T-helper 2 cell treated with Interferon-gamma antibody and Interleukin-4, amounts not matched to agents 5 μg/mL and 100 μg/mL, for 36 hours (primary cell): ENCODE results near the gene RIC3.
"Not testable (repeated sequence)": the region's sequence is repeated elsewhere in the genome, so short reads cannot be mapped to it uniquely, and the experiment has no call there.

ENCODE experiments used
- DNase-seq: peaks from one replicate; pipeline ENCODE4 v3.0.0; 2021; ENCODE audit warnings: low spot score
- H3K27ac Mint-ChIP-seq: one replicate; pipeline ENCODE4 v1.8.0; 2021; ENCODE audit warnings: mild to moderate bottlenecking, mixed read lengths
- H3K27me3 Mint-ChIP-seq: one replicate; pipeline ENCODE4 v1.8.0; 2021; ENCODE audit warnings: low read depth, mixed read lengths
- H3K36me3 Mint-ChIP-seq: one replicate; pipeline ENCODE4 v1.8.0; 2021; ENCODE audit warnings: low read depth, mixed read lengths
- H3K4me1 Mint-ChIP-seq: one replicate; pipeline ENCODE4 v1.8.0; 2021; ENCODE audit warnings: low read depth, mixed read lengths
- H3K4me3 Mint-ChIP-seq: one replicate; pipeline ENCODE4 v1.8.0; 2022; ENCODE audit warnings: mild to moderate bottlenecking, moderate library complexity, mixed read lengths
- H3K9me3 Mint-ChIP-seq: one replicate; pipeline ENCODE4 v1.8.0; 2021; ENCODE audit warnings: mixed read lengths

Gene RIC3

DNA sequence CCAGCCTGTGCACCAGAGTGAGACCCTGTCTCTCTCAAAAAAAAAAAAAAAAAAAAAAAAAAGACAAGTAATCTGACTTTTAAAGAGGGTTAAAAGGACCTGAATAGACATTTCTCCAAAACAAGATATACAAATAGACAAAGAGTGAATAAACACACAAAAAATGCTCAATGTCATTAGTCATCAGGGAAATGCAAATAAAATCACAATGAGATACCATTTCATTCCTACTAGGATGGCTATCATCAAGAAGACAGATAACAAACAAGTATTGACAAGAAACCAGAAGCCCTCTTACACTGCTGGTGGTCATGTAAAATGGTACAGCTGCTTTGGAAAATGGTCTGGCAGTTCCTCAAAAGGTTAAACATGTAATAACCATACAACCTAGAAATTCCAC is 4.1 kb downstream of the RIC3 start:
- Mint-ChIP-seq H3K27ac (no peak overlapping the region), H3K27me3 (peaks cover 33% of the 10 kb centered on the region), H3K4me1 (peaks cover 4% of the 10 kb centered on the region), H3K4me3 (no peak overlapping the region), H3K36me3 (no peaks in the 10 kb centered on the region), H3K9me3 (no peaks in the 10 kb centered on the region)
- DNase-seq: no peak

DNA sequence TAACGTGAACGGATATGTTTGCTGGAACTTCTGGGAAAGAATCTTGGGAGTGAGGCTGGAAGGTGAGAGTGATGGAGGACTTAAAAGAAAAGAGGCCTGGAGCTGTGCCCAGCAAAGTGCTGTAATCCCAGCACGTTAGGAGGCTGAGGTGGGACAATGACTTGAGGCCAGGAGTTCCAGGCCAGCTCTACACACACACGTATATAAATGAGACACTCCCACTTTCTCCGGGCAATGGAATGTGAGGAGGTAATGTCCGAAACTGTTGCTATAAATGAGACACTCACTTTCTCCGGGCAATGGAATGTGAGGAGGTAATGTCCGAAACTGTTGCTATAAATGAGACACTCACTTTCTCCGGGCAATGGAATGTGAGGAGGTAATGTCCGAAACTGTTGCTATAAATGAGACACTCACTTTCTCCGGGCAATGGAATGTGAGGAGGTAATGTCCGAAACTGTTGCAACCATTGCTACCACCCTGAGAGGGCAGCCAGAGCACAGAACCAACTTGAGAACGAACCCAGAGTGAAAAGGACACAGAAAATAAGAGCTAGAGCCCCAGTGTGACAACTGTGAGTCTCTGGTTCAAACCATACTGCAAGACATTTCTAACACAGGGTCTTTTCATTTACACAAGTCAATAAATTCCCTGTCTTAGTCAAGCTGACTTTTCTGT is 7.1 kb downstream of the RIC3 start:
- H3K36me3 Mint-ChIP-seq, H3K4me3 Mint-ChIP-seq, H3K27ac Mint-ChIP-seq, DNase-seq, H3K9me3 Mint-ChIP-seq, H3K4me1 Mint-ChIP-seq, H3K27me3 Mint-ChIP-seq: not testable (repeated sequence)

GRCh38 chr11:8156877-8157276 is 11.9 kb downstream of the RIC3 start:
- H3K36me3 Mint-ChIP-seq: no peaks in the 10 kb centered on the region
- H3K4me1 Mint-ChIP-seq: peaks cover 2% of the 10 kb centered on the region
- H3K27ac Mint-ChIP-seq: no peak overlapping the region
- H3K27me3 Mint-ChIP-seq: no peaks in the 10 kb centered on the region
- no peak for DNase-seq
- no peak overlapping the region for H3K4me3 Mint-ChIP-seq
- no peaks in the 10 kb centered on the region for H3K9me3 Mint-ChIP-seq

DNA sequence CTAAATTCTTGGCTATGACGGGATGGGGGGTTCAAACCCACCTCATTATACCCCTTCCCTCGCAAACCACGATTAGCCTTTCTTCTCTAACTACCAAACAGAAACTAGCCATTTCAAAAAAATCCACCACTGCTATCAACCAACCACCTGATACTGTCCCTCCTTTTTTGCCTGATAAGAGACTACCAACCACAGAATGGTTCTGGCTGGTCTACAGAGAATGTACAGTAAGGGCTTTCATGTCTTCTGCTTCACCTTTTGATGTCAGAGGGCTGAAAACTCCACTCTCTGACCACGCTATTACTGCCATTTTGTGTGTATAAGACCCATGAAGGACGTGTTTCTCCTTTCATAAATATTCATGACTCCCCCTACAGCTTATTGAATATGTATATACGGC is 19.1 kb downstream of the RIC3 start:
- no peaks in the 10 kb centered on the region for H3K4me1 Mint-ChIP-seq
- H3K27me3 Mint-ChIP-seq: no peaks in the 10 kb centered on the region
- H3K4me3 Mint-ChIP-seq: no peak overlapping the region
- H3K9me3 Mint-ChIP-seq: no peaks in the 10 kb centered on the region
- no peaks in the 10 kb centered on the region for H3K36me3 Mint-ChIP-seq
- DNase-seq: no peak
- no peak overlapping the region for H3K27ac Mint-ChIP-seq

GRCh38 chr11:8138526-8138925 is 30.3 kb downstream of the RIC3 start:
- Mint-ChIP-seq H3K27me3 (no peaks in the 10 kb centered on the region), H3K36me3 (no peaks in the 10 kb centered on the region), H3K4me1 (no peaks in the 10 kb centered on the region), H3K27ac (no peak overlapping the region), H3K9me3 (no peaks in the 10 kb centered on the region), H3K4me3 (no peak overlapping the region)
- no peak for DNase-seq

GRCh38 chr11:8127447-8127846 is 41.4 kb downstream of the RIC3 start:
- Mint-ChIP-seq H3K9me3 (no peaks in the 10 kb centered on the region), H3K36me3 (no peaks in the 10 kb centered on the region), H3K27me3 (no peaks in the 10 kb centered on the region)

DNA sequence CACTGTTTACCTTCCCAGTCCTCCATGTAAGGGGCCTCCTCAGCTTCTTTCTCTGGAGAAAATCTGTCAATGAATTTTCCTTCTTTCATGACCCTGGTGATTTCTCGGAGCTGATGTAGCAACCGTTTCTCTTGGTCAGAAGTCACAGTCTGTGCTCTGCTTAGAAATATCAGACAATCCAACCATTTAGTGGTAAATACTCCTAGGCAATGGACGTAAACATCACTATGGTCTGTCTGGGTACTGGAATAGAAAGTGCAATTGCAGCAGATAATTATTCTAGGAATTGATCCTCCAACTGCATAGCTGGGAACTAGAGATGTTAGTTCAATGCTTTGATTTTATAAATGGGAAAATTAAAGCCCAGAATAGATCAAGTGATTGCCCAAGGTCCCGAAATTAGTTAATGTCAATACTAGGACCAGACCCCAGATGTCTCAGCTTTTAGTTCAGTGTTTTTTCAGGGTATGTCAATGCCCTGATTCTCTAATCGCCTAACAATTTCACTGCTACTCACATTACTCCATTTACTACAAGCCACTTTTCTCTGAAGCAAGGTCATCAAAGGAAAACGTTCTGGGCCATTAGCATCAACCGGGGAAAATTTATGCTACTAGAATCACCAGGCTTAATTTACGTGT is 42.1 kb downstream of the RIC3 start:
- H3K9me3 Mint-ChIP-seq: no peaks in the 10 kb centered on the region
- H3K27ac Mint-ChIP-seq: no peak overlapping the region
- H3K36me3 Mint-ChIP-seq: no peaks in the 10 kb centered on the region
- H3K4me3 Mint-ChIP-seq: no peak overlapping the region
- no peak for DNase-seq
- no peaks in the 10 kb centered on the region for H3K27me3 Mint-ChIP-seq
- no peaks in the 10 kb centered on the region for H3K4me1 Mint-ChIP-seq

More at GRCh38 chr11:8127447-8127846, 41.4 kb downstream of the RIC3 start:
- no peak for DNase-seq
- Mint-ChIP-seq H3K4me1 (no peaks in the 10 kb centered on the region), H3K4me3 (no peak overlapping the region), H3K27ac (no peak overlapping the region)

DNA sequence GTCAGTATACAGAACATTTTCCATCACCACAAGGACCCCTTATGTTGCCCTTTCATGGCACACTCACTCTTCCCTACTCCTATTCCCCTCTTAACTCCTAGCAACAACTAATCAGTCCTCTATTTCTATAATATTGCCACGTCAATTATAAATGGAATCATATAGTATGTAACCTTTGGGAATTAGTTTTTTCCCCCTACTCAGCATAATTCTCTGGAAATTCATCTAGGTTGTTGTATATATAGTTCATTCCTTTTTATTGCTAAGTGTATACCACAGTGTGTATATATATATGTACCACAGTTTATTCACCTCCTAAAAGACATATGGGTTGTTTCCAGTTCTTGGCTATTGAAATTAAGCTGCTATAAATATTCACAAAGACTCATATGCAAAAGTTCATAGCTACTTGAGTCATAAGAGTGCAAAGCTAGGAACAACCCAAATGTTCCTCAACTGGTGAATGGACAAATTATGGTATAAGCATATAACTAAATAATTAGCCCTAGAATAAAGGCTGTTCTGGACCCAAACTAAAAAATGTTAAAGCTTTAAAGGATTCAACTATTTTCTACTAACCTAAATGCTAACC is 46.6 kb downstream of the RIC3 start:
- H3K4me3 Mint-ChIP-seq: no peak overlapping the region
- H3K27me3 Mint-ChIP-seq: no peaks in the 10 kb centered on the region
- no peaks in the 10 kb centered on the region for H3K9me3 Mint-ChIP-seq
- H3K27ac Mint-ChIP-seq: no peak overlapping the region
- no peak for DNase-seq
- H3K36me3 Mint-ChIP-seq: peaks cover under 1% of the 10 kb centered on the region
- no peaks in the 10 kb centered on the region for H3K4me1 Mint-ChIP-seq

- Mint-ChIP-seq H3K36me3 (no peaks in the 10 kb centered on the region), H3K27ac (no peak overlapping the region), H3K27me3 (no peaks in the 10 kb centered on the region), H3K4me3 (no peak overlapping the region), H3K9me3 (peaks cover 14% of the 10 kb centered on the region), H3K4me1 (no peaks in the 10 kb centered on the region)
- no peak for DNase-seq
Observed at GRCh38 chr11:8111636-8112035, 57.2 kb downstream of the RIC3 start.

DNA sequence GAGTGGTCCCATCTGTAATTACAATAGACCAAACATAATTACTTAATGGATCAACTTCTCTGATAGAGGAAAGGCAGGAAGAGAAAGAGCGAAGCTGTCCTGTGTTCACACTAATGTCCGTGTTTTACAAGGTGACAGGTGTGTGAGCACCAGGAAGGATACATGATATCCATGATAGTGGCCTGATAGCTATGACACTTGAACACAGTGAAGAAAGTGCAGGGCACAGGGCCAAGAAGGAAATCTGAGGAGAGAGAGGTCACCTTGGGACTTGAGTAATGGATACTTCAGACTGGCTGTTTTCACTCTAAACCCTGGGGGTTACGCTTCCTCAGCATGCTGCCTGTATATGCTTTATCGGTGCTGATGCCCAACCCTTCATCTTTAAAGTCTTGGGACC is 58.4 kb downstream of the RIC3 start:
- no peak overlapping the region for H3K27ac Mint-ChIP-seq
- H3K4me1 Mint-ChIP-seq: no peaks in the 10 kb centered on the region
- no peak overlapping the region for H3K4me3 Mint-ChIP-seq
- H3K36me3 Mint-ChIP-seq: no peaks in the 10 kb centered on the region
- DNase-seq: no peak
- no peaks in the 10 kb centered on the region for H3K27me3 Mint-ChIP-seq
- H3K9me3 Mint-ChIP-seq: peaks cover 14% of the 10 kb centered on the region

- DNase-seq: no peak
- Mint-ChIP-seq H3K27ac (no peak overlapping the region), H3K4me1 (no peaks in the 10 kb centered on the region), H3K9me3 (peaks cover 9% of the 10 kb centered on the region), H3K27me3 (no peaks in the 10 kb centered on the region), H3K36me3 (no peaks in the 10 kb centered on the region), H3K4me3 (no peak overlapping the region)
Observed at GRCh38 chr11:8109675-8110074, 59.1 kb downstream of the RIC3 start.

DNA sequence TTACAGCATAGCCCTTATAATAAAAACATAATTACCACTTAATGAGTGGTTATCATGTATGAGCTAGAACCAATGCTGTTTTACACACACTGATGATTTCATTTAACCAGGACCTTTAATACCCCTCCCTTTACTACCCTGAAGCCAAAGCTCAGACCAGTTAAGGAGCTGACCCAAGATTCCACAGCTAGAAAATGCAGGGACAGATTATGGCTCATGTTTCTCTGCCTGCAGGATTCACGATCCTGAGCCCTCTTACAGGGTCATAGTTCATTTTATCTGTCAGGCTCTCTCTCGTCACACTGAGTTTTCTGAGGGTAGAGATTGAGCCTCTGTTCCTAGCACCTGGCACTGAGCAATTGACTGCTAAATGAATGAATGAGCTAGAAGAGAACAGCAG is 60.4 kb downstream of the RIC3 start:
- H3K4me1 Mint-ChIP-seq: no peaks in the 10 kb centered on the region
- H3K36me3 Mint-ChIP-seq: no peaks in the 10 kb centered on the region
- no peak overlapping the region for H3K27ac Mint-ChIP-seq

GRCh38 chr11:8107642-8108041 is 61.2 kb downstream of the RIC3 start:
- Mint-ChIP-seq H3K36me3 (no peaks in the 10 kb centered on the region), H3K9me3 (no peaks in the 10 kb centered on the region), H3K27me3 (no peaks in the 10 kb centered on the region), H3K4me3 (no peak overlapping the region), H3K4me1 (no peaks in the 10 kb centered on the region), H3K27ac (no peak overlapping the region)
- no peak for DNase-seq

More for the DNA sequence above, 60.4 kb downstream of the RIC3 start:
- H3K9me3 Mint-ChIP-seq: no peaks in the 10 kb centered on the region
- no peak overlapping the region for H3K4me3 Mint-ChIP-seq
- no peak for DNase-seq
- H3K27me3 Mint-ChIP-seq: no peaks in the 10 kb centered on the region

GRCh38 chr11:8106679-8107078 is 62.1 kb downstream of the RIC3 start:
- no peak overlapping the region for H3K4me3 Mint-ChIP-seq
- H3K36me3 Mint-ChIP-seq: no peaks in the 10 kb centered on the region
- H3K4me1 Mint-ChIP-seq: no peaks in the 10 kb centered on the region
- no peak for DNase-seq
- H3K9me3 Mint-ChIP-seq: no peaks in the 10 kb centered on the region
- no peaks in the 10 kb centered on the region for H3K27me3 Mint-ChIP-seq
- no peak overlapping the region for H3K27ac Mint-ChIP-seq
